HEK293 (cell line): ENCODE measurements around the gene TOP3A.
A peak's percentile ranks its signal among the peaks of the same experiment; 100 is the strongest.

ENCODE experiments used
- BCL11A ChIP-seq: fragments of 450-650 bp; formaldehyde crosslinking; IDR thresholded peaks from 2 replicates; pipeline ENCODE4 v1.5.1; 2016; ENCODE audit warnings: low read depth, missing biosample characterization, missing genetic modification characterization
- EGR2 ChIP-seq: fragments of 450-650 bp; formaldehyde crosslinking; IDR thresholded peaks from 2 replicates; pipeline ENCODE4 v1.5.1; 2016; ENCODE audit warnings: low read depth, missing biosample characterization, missing genetic modification characterization
- KLF1 ChIP-seq: fragments of 450-650 bp; formaldehyde crosslinking; IDR thresholded peaks from 2 replicates; pipeline ENCODE4 v1.5.1; 2016; ENCODE audit warnings: missing biosample characterization, missing genetic modification characterization
- KLF7 ChIP-seq: fragments of 450-650 bp; formaldehyde crosslinking; IDR thresholded peaks from 2 replicates; pipeline ENCODE4 v1.5.1; 2016; ENCODE audit warnings: missing biosample characterization, missing genetic modification characterization, borderline replicate concordance
- SP3 ChIP-seq: fragments of 450-650 bp; formaldehyde crosslinking; IDR thresholded peaks from 2 replicates; pipeline ENCODE4 v1.5.1; 2016; ENCODE audit warnings: missing biosample characterization, missing genetic modification characterization
- YY1 ChIP-seq: fragments of 450-650 bp; formaldehyde crosslinking; IDR thresholded peaks from 2 replicates; pipeline ENCODE4 v1.5.1; 2018; ENCODE audit warnings: missing biosample characterization, missing genetic modification characterization
- ZBTB20 ChIP-seq: fragments of 450-650 bp; formaldehyde crosslinking; IDR thresholded peaks from 2 replicates; pipeline ENCODE4 v1.5.1; 2016; ENCODE audit warnings: missing biosample characterization, missing genetic modification characterization
- ZBTB8A ChIP-seq: fragments of 450-650 bp; formaldehyde crosslinking; IDR thresholded peaks from 2 replicates; pipeline ENCODE4 v1.5.1; 2016; ENCODE audit warnings: missing biosample characterization, missing genetic modification characterization
- ZEB2 ChIP-seq: fragments of 450-650 bp; formaldehyde crosslinking; IDR thresholded peaks from 2 replicates; pipeline ENCODE4 v1.5.1; 2016; ENCODE audit warnings: missing biosample characterization, missing genetic modification characterization
- ZNF10 ChIP-seq: fragments of 450-650 bp; formaldehyde crosslinking; IDR thresholded peaks from 2 replicates; pipeline ENCODE4 v1.5.1; 2017; ENCODE audit warnings: missing biosample characterization, missing genetic modification characterization
- ZNF169 ChIP-seq: fragments of 450-650 bp; formaldehyde crosslinking; IDR thresholded peaks from 2 replicates; pipeline ENCODE4 v1.5.1; 2016; ENCODE audit warnings: missing biosample characterization, missing genetic modification characterization
- ZNF274 ChIP-seq, 2 experiments: fragments of 200-500 bp in 1 of 2; fragments of 450-650 bp in 1 of 2; sonication (Bioruptor generic) in 1 of 2; formaldehyde crosslinking in 1 of 2; IDR thresholded peaks; 2 replicates each; pipeline versions ENCODE4 v1.5.1 to v1.6.1; 2014 to 2016; ENCODE audit warnings: borderline replicate concordance in 1 of 2, inconsistent platforms in 1 of 2, low read length in 1 of 2, missing biosample characterization in 1 of 2, missing genetic modification characterization in 1 of 2
- ZNF324 ChIP-seq: fragments of 450-650 bp; formaldehyde crosslinking; IDR thresholded peaks from 2 replicates; pipeline ENCODE4 v1.5.1; 2016; ENCODE audit warnings: missing biosample characterization, missing genetic modification characterization
- ZNF394 ChIP-seq: fragments of 450-650 bp; formaldehyde crosslinking; IDR thresholded peaks from 2 replicates; pipeline ENCODE4 v1.5.1; 2016; ENCODE audit warnings: missing biosample characterization, missing genetic modification characterization, mild to moderate bottlenecking, moderate library complexity, borderline replicate concordance
- ZNF416 ChIP-seq: fragments of 450-650 bp; formaldehyde crosslinking; IDR thresholded peaks from 2 replicates; pipeline ENCODE4 v1.5.1; 2016; ENCODE audit warnings: missing biosample characterization, missing genetic modification characterization
- ZNF530 ChIP-seq: fragments of 450-650 bp; formaldehyde crosslinking; IDR thresholded peaks from 2 replicates; pipeline ENCODE4 v1.5.1; 2016; ENCODE audit warnings: low read depth, missing biosample characterization, missing genetic modification characterization
- ZNF549 ChIP-seq: fragments of 450-650 bp; IDR thresholded peaks from 2 replicates; pipeline ENCODE4 v1.5.1; 2018; ENCODE audit warnings: missing biosample characterization, missing genetic modification characterization, mild to moderate bottlenecking, inconsistent platforms, moderate library complexity
- ZNF558 ChIP-seq: fragments of 450-650 bp; formaldehyde crosslinking; IDR thresholded peaks from 2 replicates; pipeline ENCODE4 v1.5.1; 2016; ENCODE audit warnings: missing biosample characterization, missing genetic modification characterization
- ZNF596 ChIP-seq: fragments of 450-650 bp; IDR thresholded peaks from 2 replicates; pipeline ENCODE4 v1.5.0; 2018; ENCODE audit warnings: missing biosample characterization, mild to moderate bottlenecking, missing genetic modification characterization, moderate library complexity
- ZNF670 ChIP-seq: fragments of 450-650 bp; formaldehyde crosslinking; IDR thresholded peaks from 2 replicates; pipeline ENCODE4 v1.5.1; 2016; ENCODE audit warnings: missing biosample characterization, missing genetic modification characterization, low read depth
- ZNF76 ChIP-seq: fragments of 450-650 bp; formaldehyde crosslinking; IDR thresholded peaks from 2 replicates; pipeline ENCODE4; 2016; ENCODE audit warnings: low read depth, missing biosample characterization, missing genetic modification characterization, borderline replicate concordance
- ZNF843 ChIP-seq: fragments of 450-650 bp; formaldehyde crosslinking; IDR thresholded peaks from 2 replicates; pipeline ENCODE4 v1.5.1; 2016; ENCODE audit warnings: missing biosample characterization, missing genetic modification characterization
- ZSCAN16 ChIP-seq: fragments of 450-650 bp; formaldehyde crosslinking; IDR thresholded peaks from 2 replicates; pipeline ENCODE4 v1.5.1; 2016; ENCODE audit warnings: missing biosample characterization, missing genetic modification characterization
- TF ChIP-seq, protein P1 (sequence below): fragments of 450-650 bp; formaldehyde crosslinking; IDR thresholded peaks from 2 replicates; pipeline ENCODE4 v1.5.1; 2016; ENCODE audit warnings: missing biosample characterization, missing genetic modification characterization
- TF ChIP-seq, protein P2 (sequence below): IDR thresholded peaks from 2 replicates; pipeline ENCODE4 v1.6.1; 2011; ENCODE audit warnings: mild to moderate bottlenecking, low read depth, low read length, borderline replicate concordance
- TF ChIP-seq, protein P3 (sequence below): fragments of 450-650 bp; formaldehyde crosslinking; IDR thresholded peaks from 2 replicates; pipeline ENCODE4 v1.5.1; 2017; ENCODE audit warnings: missing biosample characterization, mild to moderate bottlenecking, missing genetic modification characterization, moderate library complexity
- TF ChIP-seq, protein P4 (sequence below): fragments of 450-650 bp; formaldehyde crosslinking; IDR thresholded peaks from 2 replicates; pipeline ENCODE4 v1.5.1; 2016; ENCODE audit warnings: missing biosample characterization, missing genetic modification characterization, borderline replicate concordance
- TF ChIP-seq, protein P5 (sequence below): sonication (generic); formaldehyde crosslinking; IDR thresholded peaks from 2 replicates; pipeline ENCODE4 v1.8.1; 2022; ENCODE audit warnings: mild to moderate bottlenecking, moderate library complexity, missing genetic modification reagents
- TF ChIP-seq, protein P6 (sequence below): fragments of 450-650 bp; formaldehyde crosslinking; IDR thresholded peaks from 2 replicates; pipeline ENCODE4 v1.5.1; 2016; ENCODE audit warnings: missing biosample characterization, missing genetic modification characterization

Gene TOP3A

DNA sequence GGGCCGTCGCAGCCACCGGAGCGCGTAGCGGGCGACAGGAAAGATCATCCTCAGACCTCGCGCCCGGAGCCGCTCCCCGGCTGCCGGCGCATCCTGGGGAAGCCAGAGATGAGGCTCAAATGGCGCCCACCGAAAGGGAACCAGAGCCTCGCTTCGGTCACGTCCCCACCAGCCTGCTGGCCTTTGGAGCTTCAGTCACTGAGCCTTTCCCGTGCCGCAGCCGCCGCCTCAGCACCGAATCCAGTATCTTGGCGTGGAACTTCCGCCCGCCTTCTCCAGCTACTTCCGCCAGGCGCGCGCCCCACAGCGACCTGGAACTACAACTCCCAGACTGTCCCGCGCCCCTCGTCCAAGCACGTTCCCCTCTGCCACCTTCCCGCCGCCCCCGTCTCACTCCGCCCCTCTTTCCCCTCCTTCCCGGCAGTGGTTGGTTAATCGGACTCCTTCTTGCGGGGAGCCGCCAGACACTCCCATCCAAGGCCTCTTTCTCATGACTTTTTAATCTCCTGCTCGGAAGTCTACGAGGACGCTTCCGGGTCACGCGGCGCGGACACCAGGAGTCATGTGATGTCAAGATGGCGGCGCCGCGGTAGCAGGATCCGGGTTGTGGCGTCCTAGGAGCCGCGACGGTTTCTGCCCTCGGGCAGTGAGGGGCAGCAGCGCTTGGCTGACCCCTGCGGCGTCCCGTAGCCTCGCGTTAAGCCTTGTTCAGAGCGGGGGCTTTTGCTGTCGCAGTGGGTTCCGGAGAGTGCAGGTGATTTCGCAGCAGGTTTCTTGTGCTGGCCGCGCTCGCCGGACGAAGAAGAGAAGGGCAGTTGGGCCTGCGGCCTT, at the start of gene TOP3A, which contains the start of gene SMCR8 (continued):
- TF ChIP-seq, protein P1, sequence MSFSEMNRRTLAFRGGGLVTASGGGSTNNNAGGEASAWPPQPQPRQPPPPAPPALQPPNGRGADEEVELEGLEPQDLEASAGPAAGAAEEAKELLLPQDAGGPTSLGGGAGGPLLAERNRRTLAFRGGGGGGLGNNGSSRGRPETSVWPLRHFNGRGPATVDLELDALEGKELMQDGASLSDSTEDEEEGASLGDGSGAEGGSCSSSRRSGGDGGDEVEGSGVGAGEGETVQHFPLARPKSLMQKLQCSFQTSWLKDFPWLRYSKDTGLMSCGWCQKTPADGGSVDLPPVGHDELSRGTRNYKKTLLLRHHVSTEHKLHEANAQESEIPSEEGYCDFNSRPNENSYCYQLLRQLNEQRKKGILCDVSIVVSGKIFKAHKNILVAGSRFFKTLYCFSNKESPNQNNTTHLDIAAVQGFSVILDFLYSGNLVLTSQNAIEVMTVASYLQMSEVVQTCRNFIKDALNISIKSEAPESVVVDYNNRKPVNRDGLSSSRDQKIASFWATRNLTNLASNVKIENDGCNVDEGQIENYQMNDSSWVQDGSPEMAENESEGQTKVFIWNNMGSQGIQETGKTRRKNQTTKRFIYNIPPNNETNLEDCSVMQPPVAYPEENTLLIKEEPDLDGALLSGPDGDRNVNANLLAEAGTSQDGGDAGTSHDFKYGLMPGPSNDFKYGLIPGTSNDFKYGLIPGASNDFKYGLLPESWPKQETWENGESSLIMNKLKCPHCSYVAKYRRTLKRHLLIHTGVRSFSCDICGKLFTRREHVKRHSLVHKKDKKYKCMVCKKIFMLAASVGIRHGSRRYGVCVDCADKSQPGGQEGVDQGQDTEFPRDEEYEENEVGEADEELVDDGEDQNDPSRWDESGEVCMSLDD = no peak; the same call in 1 of the 2 replicates
- TF ChIP-seq, protein P2, sequence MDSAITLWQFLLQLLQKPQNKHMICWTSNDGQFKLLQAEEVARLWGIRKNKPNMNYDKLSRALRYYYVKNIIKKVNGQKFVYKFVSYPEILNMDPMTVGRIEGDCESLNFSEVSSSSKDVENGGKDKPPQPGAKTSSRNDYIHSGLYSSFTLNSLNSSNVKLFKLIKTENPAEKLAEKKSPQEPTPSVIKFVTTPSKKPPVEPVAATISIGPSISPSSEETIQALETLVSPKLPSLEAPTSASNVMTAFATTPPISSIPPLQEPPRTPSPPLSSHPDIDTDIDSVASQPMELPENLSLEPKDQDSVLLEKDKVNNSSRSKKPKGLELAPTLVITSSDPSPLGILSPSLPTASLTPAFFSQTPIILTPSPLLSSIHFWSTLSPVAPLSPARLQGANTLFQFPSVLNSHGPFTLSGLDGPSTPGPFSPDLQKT = peak; percentile 53; the same call in 1 of the 2 replicates
- TF ChIP-seq, protein P3, sequence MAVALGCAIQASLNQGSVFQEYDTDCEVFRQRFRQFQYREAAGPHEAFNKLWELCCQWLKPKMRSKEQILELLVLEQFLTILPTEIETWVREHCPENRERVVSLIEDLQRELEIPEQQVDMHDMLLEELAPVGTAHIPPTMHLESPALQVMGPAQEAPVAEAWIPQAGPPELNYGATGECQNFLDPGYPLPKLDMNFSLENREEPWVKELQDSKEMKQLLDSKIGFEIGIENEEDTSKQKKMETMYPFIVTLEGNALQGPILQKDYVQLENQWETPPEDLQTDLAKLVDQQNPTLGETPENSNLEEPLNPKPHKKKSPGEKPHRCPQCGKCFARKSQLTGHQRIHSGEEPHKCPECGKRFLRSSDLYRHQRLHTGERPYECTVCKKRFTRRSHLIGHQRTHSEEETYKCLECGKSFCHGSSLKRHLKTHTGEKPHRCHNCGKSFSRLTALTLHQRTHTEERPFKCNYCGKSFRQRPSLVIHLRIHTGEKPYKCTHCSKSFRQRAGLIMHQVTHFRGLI (tag by site-specific recombination) = 0 out of 2 replicates have a peak, but pooled peaks have one; percentile 9
- 0 out of 2 replicates have a peak, but pooled peaks have one; percentile 33 for TF ChIP-seq ZNF394 (tag by site-specific recombination)
- TF ChIP-seq, protein P4, sequence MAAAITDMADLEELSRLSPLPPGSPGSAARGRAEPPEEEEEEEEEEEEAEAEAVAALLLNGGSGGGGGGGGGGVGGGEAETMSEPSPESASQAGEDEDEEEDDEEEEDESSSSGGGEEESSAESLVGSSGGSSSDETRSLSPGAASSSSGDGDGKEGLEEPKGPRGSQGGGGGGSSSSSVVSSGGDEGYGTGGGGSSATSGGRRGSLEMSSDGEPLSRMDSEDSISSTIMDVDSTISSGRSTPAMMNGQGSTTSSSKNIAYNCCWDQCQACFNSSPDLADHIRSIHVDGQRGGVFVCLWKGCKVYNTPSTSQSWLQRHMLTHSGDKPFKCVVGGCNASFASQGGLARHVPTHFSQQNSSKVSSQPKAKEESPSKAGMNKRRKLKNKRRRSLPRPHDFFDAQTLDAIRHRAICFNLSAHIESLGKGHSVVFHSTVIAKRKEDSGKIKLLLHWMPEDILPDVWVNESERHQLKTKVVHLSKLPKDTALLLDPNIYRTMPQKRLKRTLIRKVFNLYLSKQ (tag by site-specific recombination) = no peak
- TF ChIP-seq ZEB2 (tag by site-specific recombination) = peak; percentile 67; the same call in 1 of the 2 replicates
- peak; percentile 97 for TF ChIP-seq SP3 (tag by site-specific recombination)
- no peak for TF ChIP-seq ZNF530 (tag by site-specific recombination)
- TF ChIP-seq KLF1 (tag by site-specific recombination) = peak; percentile 51
- peak; percentile 95 for TF ChIP-seq YY1
- TF ChIP-seq ZNF549 = no peak
- TF ChIP-seq EGR2 = peak; percentile 62; the same call in 1 of the 2 replicates
- no peak; the same call in 1 of the 2 replicates for TF ChIP-seq ZNF10 (tag by site-specific recombination)
- TF ChIP-seq ZNF558 = no peak
- TF ChIP-seq, protein P5, sequence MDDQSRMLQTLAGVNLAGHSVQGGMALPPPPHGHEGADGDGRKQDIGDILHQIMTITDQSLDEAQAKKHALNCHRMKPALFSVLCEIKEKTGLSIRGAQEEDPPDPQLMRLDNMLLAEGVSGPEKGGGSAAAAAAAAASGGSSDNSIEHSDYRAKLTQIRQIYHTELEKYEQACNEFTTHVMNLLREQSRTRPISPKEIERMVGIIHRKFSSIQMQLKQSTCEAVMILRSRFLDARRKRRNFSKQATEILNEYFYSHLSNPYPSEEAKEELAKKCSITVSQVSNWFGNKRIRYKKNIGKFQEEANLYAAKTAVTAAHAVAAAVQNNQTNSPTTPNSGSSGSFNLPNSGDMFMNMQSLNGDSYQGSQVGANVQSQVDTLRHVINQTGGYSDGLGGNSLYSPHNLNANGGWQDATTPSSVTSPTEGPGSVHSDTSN (CRISPR knock-in tag) = 0 out of 2 replicates have a peak, but pooled peaks have one; percentile 60
- peak; percentile 98 for TF ChIP-seq ZNF76 (tag by site-specific recombination)
- peak; percentile 57 for TF ChIP-seq ZBTB8A
- TF ChIP-seq KLF7 (tag by site-specific recombination) = no peak
- TF ChIP-seq, protein P6, sequence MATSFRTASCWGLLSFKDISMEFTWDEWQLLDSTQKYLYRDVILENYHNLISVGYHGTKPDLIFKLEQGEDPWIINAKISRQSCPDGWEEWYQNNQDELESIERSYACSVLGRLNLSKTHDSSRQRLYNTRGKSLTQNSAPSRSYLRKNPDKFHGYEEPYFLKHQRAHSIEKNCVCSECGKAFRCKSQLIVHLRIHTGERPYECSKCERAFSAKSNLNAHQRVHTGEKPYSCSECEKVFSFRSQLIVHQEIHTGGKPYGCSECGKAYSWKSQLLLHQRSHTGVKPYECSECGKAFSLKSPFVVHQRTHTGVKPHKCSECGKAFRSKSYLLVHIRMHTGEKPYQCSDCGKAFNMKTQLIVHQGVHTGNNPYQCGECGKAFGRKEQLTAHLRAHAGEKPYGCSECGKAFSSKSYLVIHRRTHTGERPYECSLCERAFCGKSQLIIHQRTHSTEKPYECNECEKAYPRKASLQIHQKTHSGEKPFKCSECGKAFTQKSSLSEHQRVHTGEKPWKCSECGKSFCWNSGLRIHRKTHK = no peak
- no peak for TF ChIP-seq ZNF670 (tag by site-specific recombination)
- TF ChIP-seq ZNF324 (tag by site-specific recombination) = peak; percentile 55; the same call in 1 of the 2 replicates
- TF ChIP-seq BCL11A (tag by site-specific recombination) = no peak
- no peak for TF ChIP-seq ZNF596
- no peak for TF ChIP-seq ZNF169
- peak; percentile 16; the same call in 1 of the 2 replicates for TF ChIP-seq ZSCAN16 (tag by site-specific recombination)
- no peak for TF ChIP-seq ZNF843 (tag by site-specific recombination)
- no peak for TF ChIP-seq ZNF274 (IDR thresholded peaks at IDR 0.05; ENCODE audit: low read length)
- no peak for TF ChIP-seq ZNF274 (tag by site-specific recombination; IDR thresholded peaks at IDR 0.05; ENCODE audit: borderline replicate concordance)
- no peak for TF ChIP-seq ZNF416 (tag by site-specific recombination)
- TF ChIP-seq ZBTB20 (tag by site-specific recombination) = peak; percentile 76
